Astrocyte (in vitro differentiated cells and primary cell): ENCODE results near the gene MAP2K7.

Source experiments
- CTCF ChIP-seq: IDR thresholded peaks from 2 replicates; pipeline ENCODE4 v1.5.1; 2011; ENCODE audit warnings: low read depth, mild to moderate bottlenecking, inconsistent platforms, low read length, moderate library complexity; ENCODE audit not compliant: insufficient read depth
- EZH2 ChIP-seq: IDR thresholded peaks from 2 replicates; pipeline ENCODE4 v1.6.1; 2012; ENCODE audit warnings: mild to moderate bottlenecking, low read length, inconsistent platforms; ENCODE audit not compliant: insufficient read depth

GRCh38 chr19:7921302-7921966 lies 17.8 kb downstream of the MAP2K7 start:
- no peak for TF ChIP-seq CTCF
- no peak for TF ChIP-seq EZH2
